ENCODE data around the gene MAP7D2. TPM values are rescaled to one million over a fixed set of nuclear protein-coding genes. Genes with fewer than 3 reads are reported as not detected.

Gene MAP7D2
- 5.2 to 6.7 TPM (median 5.9 TPM) in 5 replicates for total RNA-seq (2022; extraction: Qiagen RNA extraction)

GRCh38 chrX:20116577-20117240 is at the start of gene MAP7D2:
MAP7D2 (minus strand) TSS chrX:20116907; CDS start chrX:20116879, 28 bp downstream.

GRCh38 chrX:20141281-20142220 is 24.8 kb upstream of the MAP7D2 start, which contains the start of gene EIF1AX:
EIF1AX (minus strand) TSS chrX:20141838; CDS start chrX:20141640, 198 bp downstream.

GRCh38 chrX:19990556-19991349 is 126.0 kb downstream of the MAP7D2 start, which contains the start of gene BCLAF3:
BCLAF3 (minus strand) TSS chrX:19991061; CDS start chrX:19970264, 20,797 bp downstream.

Other genes starting within 250 kb of the MAP7D2 start
- 62.5 to 68.9 TPM (median 64.6 TPM) in 5 replicates for gene SH3KBP1, start 229.3 kb downstream of the MAP7D2 start, total RNA-seq (2022; extraction: Qiagen RNA extraction)
- gene BCLAF3, start 125.8 kb downstream of the MAP7D2 start, total RNA-seq (2022; extraction: Qiagen RNA extraction): 2.2 to 4.3 TPM (median 3.1 TPM) in 5 replicates
- gene EIF1AX, start 24.9 kb upstream of the MAP7D2 start, total RNA-seq (2022; extraction: Qiagen RNA extraction): 94.3 to 106 TPM (median 96.9 TPM) in 5 replicates
- 36.6 to 52.1 TPM (median 44.9 TPM) in 5 replicates for gene RPS6KA3, start 150.0 kb upstream of the MAP7D2 start, total RNA-seq (2022; extraction: Qiagen RNA extraction)